Suprapubic skin (tissue), 4 donors: Measurements from ENCODE around the gene MANF. TPM values are rescaled to one million over a fixed set of nuclear protein-coding genes. Genes with fewer than 3 reads are reported as not detected.
A peak's percentile ranks its signal among the peaks of the same experiment; 100 is the strongest.

Experiments used
- DNase-seq, 2 donors: peaks; one replicate each; pipeline ENCODE4 v3.0.0-alpha.2; 2019; ENCODE audit warnings: low spot score in 2 of 2
- H3K27ac ChIP-seq: fragments of 200-600 bp; sonication (generic); one replicate; pipeline ENCODE4 v1.5.1; 2019
- H3K27me3 ChIP-seq: fragments of 200-600 bp; sonication (generic); one replicate; pipeline ENCODE4 v1.5.1; 2019
- H3K36me3 ChIP-seq: fragments of 200-600 bp; sonication (generic); one replicate; pipeline ENCODE4 v1.5.1; 2019
- H3K4me1 ChIP-seq: fragments of 200-600 bp; sonication (generic); one replicate; pipeline ENCODE4 v1.5.1; 2019
- H3K4me3 ChIP-seq: fragments of 200-600 bp; sonication (generic); one replicate; pipeline ENCODE4 v1.5.1; 2019; ENCODE audit warnings: mild to moderate bottlenecking
- H3K9me3 ChIP-seq: fragments of 200-600 bp; sonication (generic); one replicate; pipeline ENCODE4 v1.5.1; 2019
- EP300 ChIP-seq: sonication (generic); formaldehyde crosslinking; IDR thresholded peaks from one replicate; pipeline ENCODE4 v1.6.1; 2017; ENCODE audit warnings: antibody characterized with exemption
- POLR2A ChIP-seq, 2 donors: fragments of 450-650 bp; IDR thresholded peaks; one replicate each; pipeline ENCODE4 v1.6.1; 2017; ENCODE audit warnings: antibody characterized with exemption in 2 of 2, mild to moderate bottlenecking in 2 of 2, moderate library complexity in 2 of 2
- POLR2AphosphoS5 ChIP-seq, 3 donors: sonication (generic); formaldehyde crosslinking; IDR thresholded peaks; one replicate each; pipeline ENCODE4 v1.6.1; 2017; ENCODE audit warnings: antibody characterized with exemption in 3 of 3
- WGBS: methylation state at CpG from one replicate; pipeline ENCODE4 v1.1.5; 2018; 5-methylcytosine and 5-hydroxymethylcytosine counted together
- total RNA-seq, 4 donors: library from RNA; depleted of rRNA; stranded (reverse); fragments of >200 nt; gene quantifications; one replicate each; pipeline ENCODE4 v1.1.0, GENCODE V29; 2016
- TF ChIP-seq, protein P1 (sequence below), 2 donors: fragments of 200-600 bp in 1 of 2; fragments of 450-650 bp in 1 of 2; sonication (generic) in 1 of 2; IDR thresholded peaks; one replicate each; pipeline ENCODE4 v1.5.1; 2016 to 2019; ENCODE audit warnings: antibody characterized with exemption in 2 of 2, mild to moderate bottlenecking in 1 of 2, moderate library complexity in 1 of 2

MANF gene
- total RNA-seq, 4 donors from 2014 or later = 21.7 to 64.0 (median 52.8) TPM

GRCh38 chr3:51354172-51354571 lies 30.9 kb upstream of the MANF start:
- Histone ChIP-seq H3K27ac (no peak overlapping the region), H3K4me1 (peaks cover 5% of the 10 kb centered on the region), H3K36me3 (no peaks in the 10 kb centered on the region), H3K4me3 (no peak overlapping the region), H3K9me3 (no peaks in the 10 kb centered on the region), H3K27me3 (no peaks in the 10 kb centered on the region)
- peak in 1 of 2 donors; percentile 28 for DNase-seq
- TF ChIP-seq EP300 = no peak
- no peak for TF ChIP-seq POLR2A (IDR thresholded peaks at IDR 0.05)
- TF ChIP-seq, protein P1, sequence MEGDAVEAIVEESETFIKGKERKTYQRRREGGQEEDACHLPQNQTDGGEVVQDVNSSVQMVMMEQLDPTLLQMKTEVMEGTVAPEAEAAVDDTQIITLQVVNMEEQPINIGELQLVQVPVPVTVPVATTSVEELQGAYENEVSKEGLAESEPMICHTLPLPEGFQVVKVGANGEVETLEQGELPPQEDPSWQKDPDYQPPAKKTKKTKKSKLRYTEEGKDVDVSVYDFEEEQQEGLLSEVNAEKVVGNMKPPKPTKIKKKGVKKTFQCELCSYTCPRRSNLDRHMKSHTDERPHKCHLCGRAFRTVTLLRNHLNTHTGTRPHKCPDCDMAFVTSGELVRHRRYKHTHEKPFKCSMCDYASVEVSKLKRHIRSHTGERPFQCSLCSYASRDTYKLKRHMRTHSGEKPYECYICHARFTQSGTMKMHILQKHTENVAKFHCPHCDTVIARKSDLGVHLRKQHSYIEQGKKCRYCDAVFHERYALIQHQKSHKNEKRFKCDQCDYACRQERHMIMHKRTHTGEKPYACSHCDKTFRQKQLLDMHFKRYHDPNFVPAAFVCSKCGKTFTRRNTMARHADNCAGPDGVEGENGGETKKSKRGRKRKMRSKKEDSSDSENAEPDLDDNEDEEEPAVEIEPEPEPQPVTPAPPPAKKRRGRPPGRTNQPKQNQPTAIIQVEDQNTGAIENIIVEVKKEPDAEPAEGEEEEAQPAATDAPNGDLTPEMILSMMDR (IDR thresholded peaks at IDR 0.05) = no peak
- TF ChIP-seq POLR2AphosphoS5 (IDR thresholded peaks at IDR 0.05) = no peak
- WGBS = 73% methylated on average over 2 of the region's 2 CpGs

DNA sequence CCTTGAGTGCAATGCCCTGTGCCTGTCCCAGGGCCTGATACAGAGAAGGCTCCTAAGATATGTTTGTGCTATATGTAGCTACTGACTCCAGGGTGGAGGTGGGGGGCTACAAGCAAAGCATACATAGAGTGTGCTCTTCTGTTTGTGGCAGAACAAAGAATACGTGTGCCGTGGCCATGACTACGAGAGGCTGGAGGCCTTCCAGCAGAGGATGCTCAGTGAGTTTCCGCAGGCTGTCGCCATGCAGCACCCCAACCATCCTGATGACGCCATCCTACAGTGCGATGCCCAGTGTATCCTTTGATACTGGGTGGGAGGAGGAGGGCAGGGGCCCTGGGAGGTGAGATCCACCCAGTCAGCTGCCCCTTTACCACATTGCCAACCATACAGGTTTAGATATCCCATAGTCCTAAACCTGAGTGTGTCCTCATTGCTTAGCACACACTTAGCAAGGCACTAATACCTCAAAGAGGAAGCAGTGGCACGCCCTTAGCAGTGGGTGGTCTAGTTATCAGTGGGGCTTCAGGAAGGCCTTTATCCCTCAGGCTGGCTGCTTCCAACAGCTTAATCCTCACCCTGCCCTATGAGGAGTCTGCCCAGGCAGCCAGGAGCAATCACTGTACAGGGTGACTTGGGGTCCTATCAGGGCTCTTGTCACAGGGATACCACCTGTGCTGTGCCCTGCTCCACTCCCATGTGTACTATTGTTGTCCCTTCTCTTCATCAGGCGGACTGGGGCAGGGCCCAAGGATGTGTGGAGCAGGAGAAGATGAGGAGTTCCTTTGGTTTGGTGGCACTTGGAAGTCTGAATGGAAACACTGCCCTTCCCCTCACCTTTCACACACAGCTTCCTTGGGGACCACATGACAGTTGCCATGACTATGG lies 30.1 kb upstream of the MANF start:
- Histone ChIP-seq H3K27me3 (no peaks in the 10 kb centered on the region), H3K9me3 (no peaks in the 10 kb centered on the region), H3K4me3 (no peak overlapping the region), H3K27ac (no peak overlapping the region), H3K36me3 (no peaks in the 10 kb centered on the region), H3K4me1 (peaks cover 5% of the 10 kb centered on the region)
- TF ChIP-seq POLR2AphosphoS5 (IDR thresholded peaks at IDR 0.05) = no peak
- TF ChIP-seq, protein P1 (IDR thresholded peaks at IDR 0.05) = no peak
- TF ChIP-seq EP300 = no peak
- no peak for TF ChIP-seq POLR2A (IDR thresholded peaks at IDR 0.05)
- WGBS = 98% methylated on average over 3 of the region's 9 CpGs
- peak in 1 of 2 donors; percentile 71 for DNase-seq

- Histone ChIP-seq H3K4me1 (peaks cover 5% of the 10 kb centered on the region), H3K9me3 (no peaks in the 10 kb centered on the region), H3K27ac (peak overlapping the region; percentile 23), H3K27me3 (no peaks in the 10 kb centered on the region), H3K36me3 (no peaks in the 10 kb centered on the region), H3K4me3 (no peak overlapping the region)
- DNase-seq = peak in 1 of 2 donors; percentile 40
- 53% methylated on average over 7 of the region's 8 CpGs for WGBS
- TF ChIP-seq EP300 = no peak
Measured at GRCh38 chr3:51355891-51356578, 29.1 kb upstream of the MANF start.

- H3K27me3 ChIP-seq = no peaks in the 10 kb centered on the region
- no peak overlapping the region for H3K4me3 ChIP-seq
- H3K27ac ChIP-seq = no peak overlapping the region
- 75% methylated on average over 3 of the region's 4 CpGs for WGBS
- no peak for TF ChIP-seq POLR2AphosphoS5 (IDR thresholded peaks at IDR 0.05)
- TF ChIP-seq POLR2A (IDR thresholded peaks at IDR 0.05) = no peak
- TF ChIP-seq, protein P1 (IDR thresholded peaks at IDR 0.05) = no peak
- TF ChIP-seq EP300 = no peak
- H3K9me3 ChIP-seq = no peaks in the 10 kb centered on the region
- DNase-seq = peak in 1 of 2 donors; percentile 37
- no peaks in the 10 kb centered on the region for H3K36me3 ChIP-seq
- peaks cover 5% of the 10 kb centered on the region for H3K4me1 ChIP-seq
Measured at GRCh38 chr3:51357856-51358255, 27.2 kb upstream of the MANF start.

GRCh38 chr3:51358981-51359380 lies 26.1 kb upstream of the MANF start:
- 83% methylated on average over 3 of the region's 3 CpGs for WGBS
- TF ChIP-seq EP300 (no peak), POLR2AphosphoS5 (IDR thresholded peaks at IDR 0.05) (no peak), POLR2A (IDR thresholded peaks at IDR 0.05) (no peak)
- TF ChIP-seq, protein P1 (IDR thresholded peaks at IDR 0.05) = no peak
- DNase-seq = peak in 1 of 2 donors; percentile 29

More at GRCh38 chr3:51358981-51359380, 26.1 kb upstream of the MANF start:
- Histone ChIP-seq H3K4me3 (no peak overlapping the region), H3K27ac (no peak overlapping the region), H3K9me3 (no peaks in the 10 kb centered on the region), H3K4me1 (peaks cover 5% of the 10 kb centered on the region), H3K36me3 (no peaks in the 10 kb centered on the region), H3K27me3 (no peaks in the 10 kb centered on the region)
